HepG2 (cell line): ENCODE data around the gene COX4I2. TPM values are rescaled to one million over a fixed set of nuclear protein-coding genes. Genes with fewer than 3 reads are reported as not detected.

Experiments
- CENPT ChIP-seq: sonication (generic); formaldehyde crosslinking; IDR thresholded peaks from 2 replicates; pipeline ENCODE4 v1.8.0; 2022; ENCODE audit warnings: low read depth, mild to moderate bottlenecking, moderate library complexity, missing genetic modification reagents
- CSRNP1 ChIP-seq: sonication (generic); formaldehyde crosslinking; IDR thresholded peaks from 2 replicates; pipeline ENCODE4 v1.8.1; 2023; ENCODE audit warnings: mild to moderate bottlenecking, missing genetic modification reagents
- GTF3A ChIP-seq: sonication (generic); formaldehyde crosslinking; conservative IDR thresholded peaks from 2 replicates; pipeline ENCODE4 v1.4.0; 2020; ENCODE audit warnings: mild to moderate bottlenecking, missing genetic modification reagents
- HCFC1 ChIP-seq: fragments of 150-350 bp; IDR thresholded peaks from 2 replicates; pipeline ENCODE4 v1.6.1; 2014; ENCODE audit warnings: low read depth, low read length
- KLF16 ChIP-seq, 2 experiments: sonication (generic) in 1 of 2; formaldehyde crosslinking in 1 of 2; IDR thresholded peaks; 2 replicates each; pipeline versions ENCODE4 v1.6.1 to v1.8.0; 2016 to 2023; ENCODE audit warnings: missing genetic modification reagents in 2 of 2, missing compliant biosample characterization in 1 of 2
- NFE2L2 ChIP-seq: fragments of 150-350 bp; IDR thresholded peaks from 2 replicates; pipeline ENCODE4 v1.6.1; 2014; ENCODE audit warnings: low read length
- NRL ChIP-seq: sonication (generic); formaldehyde crosslinking; IDR thresholded peaks from 2 replicates; pipeline ENCODE4 v1.5.0; 2020; ENCODE audit warnings: missing genetic modification reagents, mild to moderate bottlenecking, moderate library complexity, borderline replicate concordance
- SOX5 ChIP-seq: IDR thresholded peaks from 2 replicates; pipeline ENCODE4 v1.6.1; 2016; ENCODE audit warnings: borderline replicate concordance
- SRSF9 ChIP-seq: fragments of 200-400 bp; formaldehyde crosslinking; IDR thresholded peaks from 2 replicates; pipeline ENCODE4 v1.6.1; 2018; ENCODE audit warnings: borderline replicate concordance, mild to moderate bottlenecking, low read depth, low read length; ENCODE audit not compliant: insufficient read depth, poor library complexity, severe bottlenecking
- THRA ChIP-seq: sonication (generic); formaldehyde crosslinking; IDR thresholded peaks from 2 replicates; pipeline ENCODE4 v1.4.0; 2020; ENCODE audit warnings: missing genetic modification reagents, borderline replicate concordance
- ZFX ChIP-seq: sonication (generic); formaldehyde crosslinking; IDR thresholded peaks from 2 replicates; pipeline ENCODE4 v1.4.0; 2020; ENCODE audit warnings: mild to moderate bottlenecking, low read depth, missing genetic modification reagents, moderate library complexity
- ZNF670 ChIP-seq: sonication (generic); formaldehyde crosslinking; IDR thresholded peaks from 2 replicates; pipeline ENCODE4 v1.8.0; 2022; ENCODE audit warnings: mild to moderate bottlenecking, missing genetic modification reagents, borderline replicate concordance
- ZNF839 ChIP-seq: sonication (generic); formaldehyde crosslinking; IDR thresholded peaks from 2 replicates; pipeline ENCODE4 v1.4.0; 2020; ENCODE audit warnings: missing genetic modification reagents, mild to moderate bottlenecking, borderline replicate concordance
- polyA plus RNA-seq, 8 experiments: library from polyadenylated mRNA; depleted of rRNA in 3 of 8; stranded (reverse) in 7 of 8; unstranded in 1 of 8; fragments of >200 nt; fragmentation: Illumina TruSeq in 4 of 8; extraction: Trizol in 4 of 8; gene quantifications; 2 replicates each; pipeline versions ENCODE4 v1.2.1 to v1.2.3, GENCODE V29; 2011 to 2016; ENCODE audit warnings: low read depth in 4 of 8, missing spikeins in 1 of 8, mixed read lengths in 1 of 8; ENCODE audit not compliant: insufficient read depth in 1 of 8
- total RNA-seq, 5 experiments: library from RNA; depleted of rRNA; stranded (reverse); fragments of >200 nt; fragmentation: Illumina TruSeq; extraction: Trizol; gene quantifications; 2 replicates each; pipeline ENCODE4 v1.2.3, GENCODE V29; 2016; ENCODE audit warnings: low read depth in 1 of 5
- TF ChIP-seq, protein P1 (sequence below): IDR thresholded peaks from 2 replicates; pipeline ENCODE4 v1.6.1; 2012; ENCODE audit warnings: low read depth, low read length, improper control_type of control experiment
- TF ChIP-seq, protein P2 (sequence below): sonication (generic); formaldehyde crosslinking; IDR thresholded peaks from 2 replicates; pipeline ENCODE4 v1.5.1; 2020; ENCODE audit warnings: missing genetic modification reagents, mild to moderate bottlenecking, borderline replicate concordance
- TF ChIP-seq, protein P3 (sequence below): sonication (generic); formaldehyde crosslinking; IDR thresholded peaks from 2 replicates; pipeline ENCODE4 v1.4.0; 2020; ENCODE audit warnings: mild to moderate bottlenecking, missing genetic modification reagents
- TF ChIP-seq, protein P4 (sequence below): sonication (generic); formaldehyde crosslinking; IDR thresholded peaks from 2 replicates; pipeline ENCODE4 v1.8.0; 2022; ENCODE audit warnings: mild to moderate bottlenecking, missing genetic modification reagents, moderate library complexity

The COX4I2 gene
- total and polyA plus RNA-seq, 2 of the 13 experiments (the other 11 are each of a cell fraction or from before 2014, with no cell fraction given), result 1.1 TPM; not detected in 1

DNA sequence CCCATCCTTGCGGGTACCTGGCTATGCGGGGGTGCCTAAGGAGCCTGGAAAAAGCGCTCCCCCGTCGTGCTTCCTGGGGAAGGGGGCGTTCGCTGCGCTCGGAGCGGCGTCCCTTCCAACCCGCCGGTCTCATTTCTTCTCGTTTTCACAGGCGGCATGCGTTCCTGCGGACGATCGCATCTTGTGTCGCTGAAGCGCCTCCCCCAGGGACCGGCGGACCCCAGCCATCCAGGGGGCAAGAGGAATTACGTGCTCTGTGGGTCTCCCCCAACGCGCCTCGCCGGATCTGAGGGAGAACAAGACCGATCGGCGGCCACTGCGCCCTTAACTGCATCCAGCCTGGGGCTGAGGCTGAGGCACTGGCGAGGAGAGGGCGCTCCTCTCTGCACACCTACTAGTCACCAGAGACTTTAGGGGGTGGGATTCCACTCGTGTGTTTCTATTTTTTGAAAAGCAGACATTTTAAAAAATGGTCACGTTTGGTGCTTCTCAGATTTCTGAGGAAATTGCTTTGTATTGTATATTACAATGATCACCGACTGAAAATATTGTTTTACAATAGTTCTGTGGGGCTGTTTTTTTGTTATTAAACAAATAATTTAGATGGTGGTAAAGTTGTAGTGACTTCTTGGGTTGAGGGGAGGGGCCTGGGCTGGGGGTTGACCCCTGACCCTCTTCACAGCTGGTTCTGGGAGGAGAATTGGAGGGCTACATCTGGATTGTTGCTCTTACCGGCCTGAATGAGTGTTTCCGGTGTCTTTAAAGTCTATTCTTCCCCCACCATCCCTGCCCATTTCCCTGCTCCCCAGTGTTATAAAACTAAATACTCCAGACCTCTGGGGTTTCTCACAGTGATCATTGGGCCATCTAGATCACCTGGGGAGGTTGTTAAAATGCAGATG lies 31.6 kb upstream of the COX4I2 start (continued):
- TF ChIP-seq SRSF9 (no peak), SOX5 (no peak), KLF16 (CRISPR knock-in tag; IDR thresholded peaks at IDR 0.05) (no peak), GTF3A (no peak), CENPT (CRISPR knock-in tag) (no peak), THRA (peak; percentile 49; the same call in 1 of the 2 replicates), CSRNP1 (CRISPR knock-in tag) (no peak), NRL (peak; percentile 57; the same call in 1 of the 2 replicates), ZNF670 (no peak), ZNF839 (CRISPR knock-in tag) (no peak), NFE2L2 (no peak), HCFC1 (no peak), ZFX (CRISPR knock-in tag) (no peak)
- TF ChIP-seq, protein P1, sequence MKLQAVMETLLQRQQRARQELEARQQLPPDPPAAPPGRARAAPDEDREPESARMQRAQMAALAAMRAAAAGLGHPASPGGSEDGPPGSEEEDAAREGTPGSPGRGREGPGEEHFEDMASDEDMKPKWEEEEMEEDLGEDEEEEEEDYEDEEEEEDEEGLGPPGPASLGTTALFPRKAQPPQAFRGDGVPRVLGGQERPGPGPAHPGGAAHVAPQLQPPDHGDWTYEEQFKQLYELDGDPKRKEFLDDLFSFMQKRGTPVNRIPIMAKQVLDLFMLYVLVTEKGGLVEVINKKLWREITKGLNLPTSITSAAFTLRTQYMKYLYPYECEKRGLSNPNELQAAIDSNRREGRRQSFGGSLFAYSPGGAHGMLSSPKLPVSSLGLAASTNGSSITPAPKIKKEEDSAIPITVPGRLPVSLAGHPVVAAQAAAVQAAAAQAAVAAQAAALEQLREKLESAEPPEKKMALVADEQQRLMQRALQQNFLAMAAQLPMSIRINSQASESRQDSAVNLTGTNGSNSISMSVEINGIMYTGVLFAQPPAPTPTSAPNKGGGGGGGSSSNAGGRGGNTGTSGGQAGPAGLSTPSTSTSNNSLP, result no peak
- TF ChIP-seq, protein P2, sequence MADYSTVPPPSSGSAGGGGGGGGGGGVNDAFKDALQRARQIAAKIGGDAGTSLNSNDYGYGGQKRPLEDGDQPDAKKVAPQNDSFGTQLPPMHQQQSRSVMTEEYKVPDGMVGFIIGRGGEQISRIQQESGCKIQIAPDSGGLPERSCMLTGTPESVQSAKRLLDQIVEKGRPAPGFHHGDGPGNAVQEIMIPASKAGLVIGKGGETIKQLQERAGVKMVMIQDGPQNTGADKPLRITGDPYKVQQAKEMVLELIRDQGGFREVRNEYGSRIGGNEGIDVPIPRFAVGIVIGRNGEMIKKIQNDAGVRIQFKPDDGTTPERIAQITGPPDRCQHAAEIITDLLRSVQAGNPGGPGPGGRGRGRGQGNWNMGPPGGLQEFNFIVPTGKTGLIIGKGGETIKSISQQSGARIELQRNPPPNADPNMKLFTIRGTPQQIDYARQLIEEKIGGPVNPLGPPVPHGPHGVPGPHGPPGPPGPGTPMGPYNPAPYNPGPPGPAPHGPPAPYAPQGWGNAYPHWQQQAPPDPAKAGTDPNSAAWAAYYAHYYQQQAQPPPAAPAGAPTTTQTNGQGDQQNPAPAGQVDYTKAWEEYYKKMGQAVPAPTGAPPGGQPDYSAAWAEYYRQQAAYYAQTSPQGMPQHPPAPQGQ (CRISPR knock-in tag), result no peak
- TF ChIP-seq, protein P3, sequence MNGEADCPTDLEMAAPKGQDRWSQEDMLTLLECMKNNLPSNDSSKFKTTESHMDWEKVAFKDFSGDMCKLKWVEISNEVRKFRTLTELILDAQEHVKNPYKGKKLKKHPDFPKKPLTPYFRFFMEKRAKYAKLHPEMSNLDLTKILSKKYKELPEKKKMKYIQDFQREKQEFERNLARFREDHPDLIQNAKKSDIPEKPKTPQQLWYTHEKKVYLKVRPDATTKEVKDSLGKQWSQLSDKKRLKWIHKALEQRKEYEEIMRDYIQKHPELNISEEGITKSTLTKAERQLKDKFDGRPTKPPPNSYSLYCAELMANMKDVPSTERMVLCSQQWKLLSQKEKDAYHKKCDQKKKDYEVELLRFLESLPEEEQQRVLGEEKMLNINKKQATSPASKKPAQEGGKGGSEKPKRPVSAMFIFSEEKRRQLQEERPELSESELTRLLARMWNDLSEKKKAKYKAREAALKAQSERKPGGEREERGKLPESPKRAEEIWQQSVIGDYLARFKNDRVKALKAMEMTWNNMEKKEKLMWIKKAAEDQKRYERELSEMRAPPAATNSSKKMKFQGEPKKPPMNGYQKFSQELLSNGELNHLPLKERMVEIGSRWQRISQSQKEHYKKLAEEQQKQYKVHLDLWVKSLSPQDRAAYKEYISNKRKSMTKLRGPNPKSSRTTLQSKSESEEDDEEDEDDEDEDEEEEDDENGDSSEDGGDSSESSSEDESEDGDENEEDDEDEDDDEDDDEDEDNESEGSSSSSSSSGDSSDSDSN (CRISPR knock-in tag), result no peak
- TF ChIP-seq, protein P4, sequence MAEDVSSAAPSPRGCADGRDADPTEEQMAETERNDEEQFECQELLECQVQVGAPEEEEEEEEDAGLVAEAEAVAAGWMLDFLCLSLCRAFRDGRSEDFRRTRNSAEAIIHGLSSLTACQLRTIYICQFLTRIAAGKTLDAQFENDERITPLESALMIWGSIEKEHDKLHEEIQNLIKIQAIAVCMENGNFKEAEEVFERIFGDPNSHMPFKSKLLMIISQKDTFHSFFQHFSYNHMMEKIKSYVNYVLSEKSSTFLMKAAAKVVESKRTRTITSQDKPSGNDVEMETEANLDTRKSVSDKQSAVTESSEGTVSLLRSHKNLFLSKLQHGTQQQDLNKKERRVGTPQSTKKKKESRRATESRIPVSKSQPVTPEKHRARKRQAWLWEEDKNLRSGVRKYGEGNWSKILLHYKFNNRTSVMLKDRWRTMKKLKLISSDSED (CRISPR knock-in tag), result no peak
